ENCODE results near the gene BCAS4. TPM values are rescaled to one million over a fixed set of nuclear protein-coding genes. Genes with fewer than 3 reads are reported as not detected.

Gene BCAS4
- total RNA-seq, 1 experiment from 2014 or later: 7.9 TPM

GRCh38 chr20:50892394-50892793 lies 97.5 kb downstream of the BCAS4 start:
- no TSS peak for BruUV-seq (replicated peaks)
- Mint-ChIP-seq H3K27ac (ENCODE audit: low read depth, unreplicated experiment) (no peak overlapping the region), H3K36me3 (ENCODE audit: insufficient read depth, unreplicated experiment) (peaks cover 96% of the 10 kb centered on the region), H3K4me1 (ENCODE audit: insufficient read depth, unreplicated experiment) (no peaks in the 10 kb centered on the region), H3K9me3 (ENCODE audit: unreplicated experiment) (no peaks in the 10 kb centered on the region), H3K27me3 (ENCODE audit: insufficient read depth, unreplicated experiment) (no peaks in the 10 kb centered on the region), H3K4me3 (ENCODE audit: unreplicated experiment) (no peak overlapping the region)
- DNase-seq (ENCODE audit: unreplicated experiment): no peak
- intact Hi-C loops (cut with micrococcal nuclease): no loop called here
- ChIA-PET POLR2A (interaction anchor here (0.8 to 2.6 kb wide), 8 partner anchors 9 to 98 kb away, joined by 3 to 16 read pairs (median 5); partner anchors contain the start of gene BCAS4), CTCF (interaction anchor here (0.9 to 4.0 kb wide), 5 partner anchors 8 to 98 kb away, joined by 3 to 17 read pairs (median 4); no protein-coding TSS in a partner anchor)
- no peak for TF ChIP-seq CTCF (IDR thresholded peaks at IDR 0.05; ENCODE audit: unreplicated experiment)

- intact Hi-C loops (cut with micrococcal nuclease): no loop called here
- Mint-ChIP-seq H3K27me3 (ENCODE audit: insufficient read depth, unreplicated experiment) (no peaks in the 10 kb centered on the region), H3K27ac (ENCODE audit: low read depth, unreplicated experiment) (no peak overlapping the region), H3K9me3 (ENCODE audit: unreplicated experiment) (no peaks in the 10 kb centered on the region), H3K36me3 (ENCODE audit: insufficient read depth, unreplicated experiment) (peaks cover 96% of the 10 kb centered on the region), H3K4me3 (ENCODE audit: unreplicated experiment) (no peak overlapping the region), H3K4me1 (ENCODE audit: insufficient read depth, unreplicated experiment) (no peaks in the 10 kb centered on the region)
- no peak for TF ChIP-seq CTCF (IDR thresholded peaks at IDR 0.05; ENCODE audit: unreplicated experiment)
- ChIA-PET CTCF (interaction anchor here (0.8 to 2.0 kb wide), 2 partner anchors 9 to 12 kb away, joined by 4 to 7 read pairs; no protein-coding TSS in a partner anchor), POLR2A (interaction anchor here (1.2 to 2.1 kb wide), 4 partner anchors 9 to 99 kb away, joined by 3 to 6 read pairs (median 4); no protein-coding TSS in a partner anchor)
- DNase-seq (ENCODE audit: unreplicated experiment): no peak
- BruUV-seq (replicated peaks): no TSS peak
Observed at GRCh38 chr20:50893620-50894019, 98.8 kb downstream of the BCAS4 start.

- CTCF ChIA-PET: interaction anchor here (0.6 to 2.0 kb wide), 9 partner anchors 9 to 59 kb away, joined by 3 to 7 read pairs (median 5); no protein-coding TSS in a partner anchor
- no peaks in the 10 kb centered on the region for H3K27me3 Mint-ChIP-seq (ENCODE audit: insufficient read depth, unreplicated experiment)
- no peaks in the 10 kb centered on the region for H3K9me3 Mint-ChIP-seq (ENCODE audit: unreplicated experiment)
- peaks cover 96% of the 10 kb centered on the region for H3K36me3 Mint-ChIP-seq (ENCODE audit: insufficient read depth, unreplicated experiment)
- POLR2A ChIA-PET: interaction anchor here (1.3 to 2.1 kb wide), 7 partner anchors 16 to 101 kb away, joined by 3 to 7 read pairs (median 4); partner anchors contain the start of genes ADNP, DPM1 and MOCS3
- BruUV-seq (replicated peaks): no TSS peak
- H3K4me3 Mint-ChIP-seq (ENCODE audit: unreplicated experiment): no peak overlapping the region
- no peak for TF ChIP-seq CTCF (IDR thresholded peaks at IDR 0.05; ENCODE audit: unreplicated experiment)
- intact Hi-C loops (cut with micrococcal nuclease): no loop called here
- no peak for DNase-seq (ENCODE audit: unreplicated experiment)
- no peak overlapping the region for H3K27ac Mint-ChIP-seq (ENCODE audit: low read depth, unreplicated experiment)
- H3K4me1 Mint-ChIP-seq (ENCODE audit: insufficient read depth, unreplicated experiment): no peaks in the 10 kb centered on the region
Observed at GRCh38 chr20:50895111-50895830, 100.4 kb downstream of the BCAS4 start.

- no peak for TF ChIP-seq CTCF (IDR thresholded peaks at IDR 0.05; ENCODE audit: unreplicated experiment)
- DNase-seq (ENCODE audit: unreplicated experiment): no peak
- Mint-ChIP-seq H3K4me1 (ENCODE audit: insufficient read depth, unreplicated experiment) (peaks cover 6% of the 10 kb centered on the region), H3K4me3 (ENCODE audit: unreplicated experiment) (no peak overlapping the region), H3K27me3 (ENCODE audit: insufficient read depth, unreplicated experiment) (no peaks in the 10 kb centered on the region), H3K27ac (ENCODE audit: low read depth, unreplicated experiment) (peak overlapping the region; percentile 48), H3K9me3 (ENCODE audit: unreplicated experiment) (no peaks in the 10 kb centered on the region), H3K36me3 (ENCODE audit: insufficient read depth, unreplicated experiment) (peaks cover 96% of the 10 kb centered on the region)
- no TSS peak for BruUV-seq (replicated peaks)
- POLR2A ChIA-PET: interaction anchor here (0.6 to 2.2 kb wide), 12 partner anchors 8 to 973 kb away, joined by 3 to 11 read pairs (median 4); partner anchors contain the start of genes ADNP and BCAS4
- intact Hi-C loops (cut with micrococcal nuclease): no loop called here
- CTCF ChIA-PET: interaction anchor here (0.6 to 2.9 kb wide), 8 partner anchors 22 to 1140 kb away, joined by 3 to 12 read pairs (median 3); no protein-coding TSS in a partner anchor
Observed at GRCh38 chr20:50898475-50898874, 103.6 kb downstream of the BCAS4 start.

Measured in MCF 10A (cell line).